ENCODE results near the gene CORO7. TPM values are rescaled to one million over a fixed set of nuclear protein-coding genes. Genes with fewer than 3 reads are reported as not detected.

Gene CORO7
- polyA plus RNA-seq, 3 donors: 14.7 to 26.7 (median 21.5) TPM

DNA sequence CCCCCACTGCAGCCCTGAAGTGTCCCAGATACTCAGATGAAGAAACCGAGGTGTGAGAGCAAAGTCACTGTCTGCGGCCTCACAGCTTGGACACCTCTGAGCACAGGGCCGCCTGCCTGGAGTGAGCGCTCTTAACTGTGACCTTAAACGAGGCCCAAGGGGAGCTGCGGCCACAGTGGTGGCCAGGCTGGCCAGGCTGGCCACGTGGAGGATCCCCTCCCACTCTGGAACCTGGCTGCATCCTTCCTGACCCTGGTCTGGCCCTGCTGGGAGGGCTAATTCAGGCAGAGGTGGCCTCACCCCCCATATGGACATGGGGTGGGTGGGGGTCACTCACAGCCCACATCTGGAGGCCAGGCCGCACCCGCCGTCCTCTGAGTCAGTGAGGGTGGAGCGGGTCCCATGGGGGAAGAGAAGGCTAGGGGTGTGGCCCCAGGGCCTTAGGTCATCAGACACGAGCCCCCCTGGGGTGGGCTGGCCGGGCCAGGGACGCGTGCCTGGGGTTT is 38.2 kb downstream of the CORO7 start:
- no peak for DNase-seq (ENCODE audit: extremely low read depth in 1 of 11, low read depth in 9 of 11, low spot score in 4 of 11)

DNA sequence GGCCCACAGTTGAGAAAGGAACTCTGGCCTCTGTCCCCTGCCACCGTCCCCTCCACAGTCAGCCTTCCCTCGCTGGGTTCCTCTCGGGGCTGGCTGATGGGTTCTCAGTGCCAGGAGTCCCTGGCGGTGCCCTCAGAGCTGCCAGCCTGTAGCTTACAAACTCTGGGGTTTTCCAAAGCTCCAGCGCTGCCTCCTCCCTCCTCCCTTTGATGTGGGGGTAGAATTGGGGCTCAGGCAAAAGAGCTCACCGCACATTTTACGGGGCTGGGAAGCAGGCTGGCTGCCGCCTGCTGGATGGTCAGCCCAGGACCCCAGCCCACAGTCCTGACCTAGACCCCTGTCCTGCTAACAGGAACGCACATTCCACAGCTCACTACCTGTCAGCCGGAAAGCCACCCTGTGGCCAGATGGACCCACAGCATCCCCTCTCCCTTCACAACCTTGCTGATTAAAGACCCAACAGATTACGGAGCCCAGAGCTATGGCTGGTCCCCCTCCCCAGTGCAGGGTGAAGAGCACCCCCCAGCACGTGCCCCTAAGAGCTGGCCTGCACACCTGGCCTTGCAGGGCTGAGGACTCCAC is 38.7 kb downstream of the CORO7 start:
- DNase-seq (ENCODE audit: extremely low read depth in 1 of 11, low read depth in 9 of 11, low spot score in 4 of 11): no peak

DNA sequence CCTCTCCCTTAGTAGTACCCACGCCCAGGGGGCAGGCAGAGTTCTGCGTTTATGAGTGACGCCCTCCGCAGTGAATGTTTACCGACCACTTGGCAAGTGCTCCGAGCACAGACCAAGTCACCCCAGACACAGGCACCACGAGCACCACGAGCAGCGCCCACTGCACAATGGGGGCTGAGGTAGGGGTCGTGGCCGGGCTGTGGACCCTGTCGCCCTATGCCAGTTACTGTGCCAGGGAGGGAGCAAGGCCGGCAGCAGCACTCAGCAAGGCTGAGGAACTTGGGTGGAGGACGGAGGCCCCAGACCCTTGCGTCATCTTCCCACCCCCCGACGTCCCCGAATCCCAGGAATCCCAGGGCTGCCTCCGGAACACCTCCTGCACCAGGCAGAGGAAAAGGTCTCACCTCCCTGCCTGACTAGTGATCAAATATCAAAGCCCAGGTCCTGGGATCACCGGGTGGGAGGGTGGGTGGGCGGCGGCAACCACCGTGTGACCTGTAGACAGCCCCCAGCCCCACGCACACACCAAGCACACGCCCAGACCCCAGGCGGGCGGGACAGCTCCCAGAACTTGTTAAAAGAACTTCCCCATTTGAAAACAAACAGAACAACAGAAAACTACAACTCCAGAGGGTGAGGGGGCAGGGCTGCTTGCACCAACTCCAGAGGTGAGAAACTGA is 39.4 kb downstream of the CORO7 start:
- DNase-seq (ENCODE audit: extremely low read depth in 1 of 11, low read depth in 9 of 11, low spot score in 4 of 11): no peak

- DNase-seq (ENCODE audit: extremely low read depth in 1 of 11, low read depth in 9 of 11, low spot score in 4 of 11): no peak
Observed at GRCh38 chr16:4376126-4376892, 40.1 kb downstream of the CORO7 start.

DNA sequence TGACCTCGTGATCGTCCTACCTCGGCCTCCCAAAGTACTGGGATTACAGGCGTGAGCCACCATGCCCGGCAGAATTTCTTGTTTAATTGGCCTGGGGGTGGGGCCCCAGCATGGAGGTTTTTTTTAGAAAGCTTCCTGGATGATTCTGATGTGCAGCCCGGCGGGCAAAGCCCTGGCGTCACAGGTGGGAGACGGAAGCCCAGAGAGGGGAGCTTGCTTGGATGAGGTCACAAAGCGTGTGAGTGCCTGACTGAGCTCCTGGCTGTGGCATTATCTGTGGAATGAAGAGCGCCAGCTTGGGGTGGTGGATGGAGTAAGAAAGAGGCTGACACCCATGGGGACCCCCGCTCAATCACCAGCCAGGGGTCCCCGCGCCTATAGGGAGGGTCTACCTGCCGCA is 40.7 kb downstream of the CORO7 start:
- DNase-seq (ENCODE audit: extremely low read depth in 1 of 11, low read depth in 9 of 11, low spot score in 4 of 11): no peak

- DNase-seq (ENCODE audit: extremely low read depth in 1 of 11, low read depth in 9 of 11, low spot score in 4 of 11): peak in 5 of 11 donors; percentile 61 to 86 (median 77)
Observed at GRCh38 chr16:4373909-4374742, 42.3 kb downstream of the CORO7 start.

GRCh38 chr16:4373356-4373908 is 43.0 kb downstream of the CORO7 start:
- DNase-seq (ENCODE audit: extremely low read depth in 1 of 11, low read depth in 9 of 11, low spot score in 4 of 11): no peak

DNA sequence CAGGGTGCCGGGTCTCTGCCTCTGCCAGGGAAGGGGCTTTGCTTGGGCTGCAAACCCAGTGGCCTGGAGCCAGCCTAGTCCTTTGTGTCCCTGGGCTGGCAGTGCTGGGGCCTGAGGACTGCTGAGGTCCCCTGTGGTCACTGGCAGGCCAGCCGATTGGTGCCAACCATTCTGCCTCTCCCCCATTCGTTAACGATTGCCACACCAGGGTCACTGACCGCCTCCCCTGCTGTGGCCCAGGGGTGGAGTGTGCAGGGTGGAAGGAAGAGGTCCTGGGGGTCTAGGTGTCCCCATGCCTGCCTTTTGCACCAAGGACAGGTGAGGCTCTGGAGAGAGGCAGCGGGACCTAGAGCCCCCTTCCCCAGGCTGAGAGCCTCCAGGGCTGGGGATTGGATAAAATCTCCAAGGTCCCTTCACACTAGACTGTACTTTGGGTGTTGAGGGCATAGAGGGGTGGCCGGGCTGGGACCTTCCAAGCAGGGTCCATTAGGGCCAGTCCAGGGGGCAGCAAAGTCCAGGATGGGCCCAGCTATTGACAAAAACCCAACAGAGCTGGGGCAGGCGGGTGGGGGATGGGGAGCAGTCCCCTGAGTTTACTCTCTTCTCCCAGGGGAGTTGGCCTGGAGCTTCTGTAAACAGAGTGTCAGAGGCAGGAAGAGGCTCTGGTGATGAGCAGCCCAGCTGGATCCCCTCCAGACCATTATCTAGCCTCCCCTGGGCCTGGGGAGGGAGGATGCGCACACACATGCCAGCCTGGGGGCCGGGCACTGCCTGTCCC is 43.6 kb downstream of the CORO7 start:
- no peak for DNase-seq (ENCODE audit: extremely low read depth in 1 of 11, low read depth in 9 of 11, low spot score in 4 of 11)

GRCh38 chr16:4372001-4372577 is 44.3 kb downstream of the CORO7 start:
- DNase-seq (ENCODE audit: extremely low read depth in 1 of 11, low read depth in 9 of 11, low spot score in 4 of 11): no peak

- peak in 4 of 11 donors; percentile 75 to 80 (median 78) for DNase-seq (ENCODE audit: extremely low read depth in 1 of 11, low read depth in 9 of 11, low spot score in 4 of 11)
Observed at GRCh38 chr16:4371357-4372000, 44.9 kb downstream of the CORO7 start, which contains the start of gene VASN. Gene VASN (plus strand): TSS chr16:4371848. CDS start chr16:4380878, 9,030 bp downstream.

DNA sequence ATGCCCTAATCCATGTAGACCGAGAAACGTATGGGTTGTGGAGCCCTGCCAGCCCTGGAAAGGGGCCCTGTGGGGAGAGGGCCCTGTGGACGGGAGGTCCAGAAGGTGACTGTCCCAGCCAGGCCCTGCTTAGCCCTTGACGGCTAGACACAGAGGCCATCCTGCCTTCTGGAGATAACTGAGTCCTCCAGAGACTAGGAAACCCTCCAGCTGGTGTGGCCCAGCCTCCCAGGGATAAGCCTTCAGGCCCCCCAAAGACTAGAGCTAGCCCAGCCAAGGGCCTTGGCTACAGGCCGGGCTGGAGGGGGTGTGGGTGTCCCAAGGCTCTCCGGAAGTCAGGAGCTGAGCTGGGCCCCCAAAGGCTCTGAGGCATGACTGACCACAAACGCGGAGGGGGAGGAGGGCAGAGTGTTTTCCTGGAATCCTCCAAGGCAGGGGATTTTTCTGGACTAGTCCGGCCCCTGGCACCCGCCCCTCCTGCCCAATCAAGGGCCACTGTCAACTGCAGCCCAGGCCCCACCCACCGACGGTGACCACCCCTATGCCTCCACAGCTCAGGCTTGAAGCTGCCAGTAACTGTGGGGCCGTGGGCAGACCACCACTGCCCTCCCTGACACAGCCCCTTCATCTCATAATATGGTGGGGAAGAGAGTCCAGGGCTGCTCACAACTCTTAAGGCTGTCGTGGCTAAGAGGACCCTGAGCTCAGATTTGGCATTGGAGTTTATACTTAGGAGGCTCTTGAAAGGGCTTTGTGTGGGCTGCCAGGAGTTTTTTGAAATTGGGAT is 45.6 kb downstream of the CORO7 start:
- DNase-seq (ENCODE audit: extremely low read depth in 1 of 11, low read depth in 9 of 11, low spot score in 4 of 11): peak in 2 of 11 donors; percentile 74 to 75

- DNase-seq (ENCODE audit: extremely low read depth in 1 of 11, low read depth in 9 of 11, low spot score in 4 of 11): no peak
Observed at GRCh38 chr16:4370151-4370550, 46.2 kb downstream of the CORO7 start.

GRCh38 chr16:4369007-4369733 is 47.2 kb downstream of the CORO7 start:
- no peak for DNase-seq (ENCODE audit: extremely low read depth in 1 of 11, low read depth in 9 of 11, low spot score in 4 of 11)

- DNase-seq (ENCODE audit: extremely low read depth in 1 of 11, low read depth in 9 of 11, low spot score in 4 of 11): no peak
Observed at GRCh38 chr16:4367393-4367856, 49.0 kb downstream of the CORO7 start.

DNA sequence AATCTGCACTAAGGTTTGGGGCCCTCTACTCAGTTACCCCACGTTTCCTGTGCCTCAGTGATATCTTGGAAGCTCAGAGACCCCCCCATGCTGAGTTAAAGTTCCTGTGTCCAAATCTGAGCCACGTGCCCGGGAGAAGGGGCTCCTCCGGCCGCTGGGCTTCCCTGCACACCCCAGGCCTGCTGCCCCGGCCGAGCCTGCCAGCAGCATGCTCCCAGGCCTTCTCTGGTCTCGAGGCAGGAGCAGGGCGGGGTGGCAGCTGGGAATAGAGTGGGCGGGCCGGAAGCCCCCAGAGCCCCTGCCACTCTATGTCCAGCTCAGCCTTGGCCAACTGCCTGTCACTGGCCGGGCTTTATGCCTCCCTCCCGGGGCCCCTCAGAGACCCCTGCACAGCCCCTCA is 50.4 kb downstream of the CORO7 start:
- DNase-seq (ENCODE audit: extremely low read depth in 1 of 11, low read depth in 9 of 11, low spot score in 4 of 11): no peak

DNA sequence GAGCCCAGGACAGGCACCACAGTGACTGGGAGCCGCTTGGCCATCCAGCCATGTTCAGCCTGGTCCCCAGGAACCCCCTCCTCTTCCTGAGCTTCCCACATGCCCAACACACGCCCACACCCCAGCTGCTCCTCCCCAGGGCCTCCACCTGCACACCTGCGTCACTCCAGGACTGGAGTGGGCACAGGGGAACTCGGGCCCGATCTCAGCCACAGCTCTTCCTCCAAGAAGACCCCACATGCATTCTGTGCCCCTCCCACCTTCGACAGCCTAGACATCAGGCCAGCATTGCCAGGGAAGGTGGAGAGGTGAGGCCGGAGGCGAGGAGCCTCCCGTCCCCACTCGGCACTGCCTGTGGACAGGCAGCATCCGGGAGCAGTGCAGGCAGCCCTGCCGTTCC is 50.8 kb downstream of the CORO7 start:
- no peak for DNase-seq (ENCODE audit: extremely low read depth in 1 of 11, low read depth in 9 of 11, low spot score in 4 of 11)

Data from renal cortex interstitium (tissue), 11 donors.